Astrocyte (in vitro differentiated cells and primary cell): ENCODE results near the gene CHST15. TPM values are rescaled to one million over a fixed set of nuclear protein-coding genes. Genes with fewer than 3 reads are reported as not detected.

Experiments
- DNase-seq: peaks from one replicate; pipeline ENCODE4 v3.0.0-alpha.2; 2010; ENCODE audit warnings: low read depth
- FAIRE-seq: peaks from 2 replicates; lab custom pipeline; 2011; peaks lifted over from hg19 to GRCh38; lab: Jason Lieb, UNC
- H2AFZ ChIP-seq: 2 replicates; pipeline ENCODE4 v1.6.0; 2012; ENCODE audit warnings: low read depth, low read length, inconsistent platforms
- H3K27ac ChIP-seq: 2 replicates; pipeline ENCODE4 v1.5.1; 2011; ENCODE audit warnings: low read depth, low read length, inconsistent platforms
- H3K27me3 ChIP-seq: 2 replicates; pipeline ENCODE4 v1.6.0; 2011; ENCODE audit warnings: low read length, inconsistent platforms; ENCODE audit not compliant: insufficient read depth
- H3K36me3 ChIP-seq: 2 replicates; pipeline ENCODE4 v1.5.1; 2011; ENCODE audit warnings: low read length, inconsistent platforms; ENCODE audit not compliant: insufficient read depth
- H3K4me1 ChIP-seq: 2 replicates; pipeline ENCODE4 v1.5.1; 2011; ENCODE audit warnings: low read length, inconsistent platforms; ENCODE audit not compliant: insufficient read depth
- H3K4me2 ChIP-seq: 2 replicates; pipeline ENCODE4 v1.6.0; 2012; ENCODE audit warnings: low read length, inconsistent platforms
- H3K4me3 ChIP-seq: 2 replicates; pipeline ENCODE4 v1.5.1; 2011; ENCODE audit warnings: low read depth, mild to moderate bottlenecking, low read length, inconsistent platforms; ENCODE audit not compliant: insufficient read depth
- H3K79me2 ChIP-seq: 2 replicates; pipeline ENCODE4 v1.6.0; 2012; ENCODE audit warnings: mild to moderate bottlenecking, low read length, inconsistent platforms; ENCODE audit not compliant: insufficient read depth
- H3K9ac ChIP-seq: 2 replicates; pipeline ENCODE4 v1.6.0; 2012; ENCODE audit warnings: mild to moderate bottlenecking, low read length, inconsistent platforms
- H3K9me3 ChIP-seq: 2 replicates; pipeline ENCODE4 v1.5.1; 2012; ENCODE audit warnings: low read depth, mild to moderate bottlenecking, low read length, inconsistent platforms; ENCODE audit not compliant: insufficient read depth
- H4K20me1 ChIP-seq: 2 replicates; pipeline ENCODE4 v1.6.0; 2012; ENCODE audit warnings: low read length, inconsistent platforms; ENCODE audit not compliant: insufficient read depth
- H3K27ac Mint-ChIP-seq: one replicate; pipeline ENCODE4 v1.8.0; 2021; ENCODE audit warnings: mild to moderate bottlenecking, mixed read lengths; ENCODE audit not compliant: unreplicated experiment
- H3K27me3 Mint-ChIP-seq: one replicate; pipeline ENCODE4 v1.8.0; 2021; ENCODE audit warnings: low read depth, mixed read lengths; ENCODE audit not compliant: unreplicated experiment
- H3K36me3 Mint-ChIP-seq: one replicate; pipeline ENCODE4 v1.8.0; 2021; ENCODE audit warnings: low read depth, mixed read lengths; ENCODE audit not compliant: unreplicated experiment
- H3K4me1 Mint-ChIP-seq: one replicate; pipeline ENCODE4 v1.8.0; 2021; ENCODE audit warnings: low read depth, mixed read lengths; ENCODE audit not compliant: unreplicated experiment
- H3K4me3 Mint-ChIP-seq: one replicate; pipeline ENCODE4 v1.8.0; 2021; ENCODE audit warnings: mild to moderate bottlenecking, moderate library complexity, mixed read lengths; ENCODE audit not compliant: unreplicated experiment
- H3K9me3 Mint-ChIP-seq: one replicate; pipeline ENCODE4 v1.8.0; 2021; ENCODE audit warnings: mild to moderate bottlenecking, mixed read lengths; ENCODE audit not compliant: unreplicated experiment
- CTCF ChIP-seq: IDR thresholded peaks from 2 replicates; pipeline ENCODE4 v1.5.1; 2011; ENCODE audit warnings: low read depth, mild to moderate bottlenecking, inconsistent platforms, low read length, moderate library complexity; ENCODE audit not compliant: insufficient read depth
- EZH2 ChIP-seq: IDR thresholded peaks from 2 replicates; pipeline ENCODE4 v1.6.1; 2012; ENCODE audit warnings: mild to moderate bottlenecking, low read length, inconsistent platforms; ENCODE audit not compliant: insufficient read depth
- total RNA-seq: library from RNA; stranded (reverse); gene quantifications from 2 replicates; pipeline ENCODE4 v1.2.1, GENCODE V29; 2021

The CHST15 gene
- total RNA-seq, 1 donor from 2014 or later, result 20.6 TPM

- Histone ChIP-seq H3K4me3 (no peak overlapping the region), H4K20me1 (no peaks in the 10 kb centered on the region), H3K27me3 (peaks cover 7% of the 10 kb centered on the region), H3K9me3 (no peaks in the 10 kb centered on the region), H3K36me3 (no peaks in the 10 kb centered on the region), H3K9ac (no peak overlapping the region), H3K4me1 (no peaks in the 10 kb centered on the region), H3K79me2 (no peaks in the 10 kb centered on the region), H3K27ac (no peak overlapping the region), H3K4me2 (no peak overlapping the region), H2AFZ (no peak overlapping the region)
- H3K9me3 Mint-ChIP-seq, result no peaks in the 10 kb centered on the region
- DNase-seq (no peak), FAIRE-seq (no peak)
- no peak overlapping the region for H3K4me3 Mint-ChIP-seq
- peaks cover 41% of the 10 kb centered on the region for H3K27me3 Mint-ChIP-seq
- peaks cover 8% of the 10 kb centered on the region for H3K4me1 Mint-ChIP-seq
- H3K27ac Mint-ChIP-seq, result no peak overlapping the region
- peaks cover 16% of the 10 kb centered on the region for H3K36me3 Mint-ChIP-seq
- TF ChIP-seq CTCF (no peak), EZH2 (no peak)
Measured at GRCh38 chr10:124025152-124025551, 68.2 kb downstream of the CHST15 start.

- FAIRE-seq, result no peak
- no peak overlapping the region for H3K27ac ChIP-seq
- no peak overlapping the region for H3K27ac Mint-ChIP-seq
Measured at GRCh38 chr10:124022066-124022465, 71.3 kb downstream of the CHST15 start.

More at GRCh38 chr10:124022066-124022465, 71.3 kb downstream of the CHST15 start:
- no peak overlapping the region for H3K4me2 ChIP-seq
- no peaks in the 10 kb centered on the region for H4K20me1 ChIP-seq
- no peaks in the 10 kb centered on the region for H3K4me1 ChIP-seq
- H3K36me3 Mint-ChIP-seq, result peaks cover 23% of the 10 kb centered on the region
- peaks cover 8% of the 10 kb centered on the region for H3K4me1 Mint-ChIP-seq
- H3K27me3 Mint-ChIP-seq, result peaks cover 61% of the 10 kb centered on the region
- H3K4me3 Mint-ChIP-seq, result no peak overlapping the region
- peaks cover 2% of the 10 kb centered on the region for H3K9me3 Mint-ChIP-seq
- TF ChIP-seq CTCF, result no peak
- no peak for TF ChIP-seq EZH2
- no peak overlapping the region for H2AFZ ChIP-seq
- H3K27me3 ChIP-seq, result peaks cover 5% of the 10 kb centered on the region
- no peak overlapping the region for H3K9ac ChIP-seq
- H3K9me3 ChIP-seq, result no peaks in the 10 kb centered on the region
- H3K79me2 ChIP-seq, result no peaks in the 10 kb centered on the region
- peak; percentile 32 for DNase-seq
- H3K4me3 ChIP-seq, result no peak overlapping the region
- no peaks in the 10 kb centered on the region for H3K36me3 ChIP-seq
